ENCODE measurements around the gene MYO9B. TPM values are rescaled to one million over a fixed set of nuclear protein-coding genes. Genes with fewer than 3 reads are reported as not detected.

The MYO9B gene
- total and polyA plus RNA-seq, 2 of the 13 experiments (the other 11 are each of a cell fraction or from before 2014, with no cell fraction given): 18.0 to 18.3 TPM

DNA sequence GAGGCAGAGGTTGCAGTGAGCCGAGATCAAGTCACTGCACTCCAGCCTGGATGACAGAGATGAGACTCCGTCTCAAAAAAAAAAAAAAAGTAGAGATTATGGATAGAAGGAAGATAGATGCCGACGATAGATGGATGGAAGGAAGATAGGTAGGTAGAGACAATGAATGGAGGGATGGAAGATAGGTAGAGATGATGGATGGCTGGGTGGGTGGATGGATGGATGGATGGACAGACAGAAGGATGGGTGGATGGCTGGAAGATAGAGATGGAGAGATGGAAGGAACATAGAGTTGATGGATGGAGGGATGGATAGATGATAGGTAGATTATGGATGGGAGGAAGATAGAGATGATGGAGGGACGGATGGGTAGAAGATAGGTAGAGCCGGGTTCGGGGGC lies 121.0 kb downstream of the MYO9B start:
- POLR2A ChIA-PET: no interaction called here
- TF ChIP-seq, protein P1, sequence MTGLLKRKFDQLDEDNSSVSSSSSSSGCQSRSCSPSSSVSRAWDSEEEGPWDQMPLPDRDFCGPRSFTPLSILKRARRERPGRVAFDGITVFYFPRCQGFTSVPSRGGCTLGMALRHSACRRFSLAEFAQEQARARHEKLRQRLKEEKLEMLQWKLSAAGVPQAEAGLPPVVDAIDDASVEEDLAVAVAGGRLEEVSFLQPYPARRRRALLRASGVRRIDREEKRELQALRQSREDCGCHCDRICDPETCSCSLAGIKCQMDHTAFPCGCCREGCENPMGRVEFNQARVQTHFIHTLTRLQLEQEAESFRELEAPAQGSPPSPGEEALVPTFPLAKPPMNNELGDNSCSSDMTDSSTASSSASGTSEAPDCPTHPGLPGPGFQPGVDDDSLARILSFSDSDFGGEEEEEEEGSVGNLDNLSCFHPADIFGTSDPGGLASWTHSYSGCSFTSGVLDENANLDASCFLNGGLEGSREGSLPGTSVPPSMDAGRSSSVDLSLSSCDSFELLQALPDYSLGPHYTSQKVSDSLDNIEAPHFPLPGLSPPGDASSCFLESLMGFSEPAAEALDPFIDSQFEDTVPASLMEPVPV (CRISPR knock-in tag; IDR thresholded peaks at IDR 0.05): no peak
- TF ChIP-seq, protein P2, sequence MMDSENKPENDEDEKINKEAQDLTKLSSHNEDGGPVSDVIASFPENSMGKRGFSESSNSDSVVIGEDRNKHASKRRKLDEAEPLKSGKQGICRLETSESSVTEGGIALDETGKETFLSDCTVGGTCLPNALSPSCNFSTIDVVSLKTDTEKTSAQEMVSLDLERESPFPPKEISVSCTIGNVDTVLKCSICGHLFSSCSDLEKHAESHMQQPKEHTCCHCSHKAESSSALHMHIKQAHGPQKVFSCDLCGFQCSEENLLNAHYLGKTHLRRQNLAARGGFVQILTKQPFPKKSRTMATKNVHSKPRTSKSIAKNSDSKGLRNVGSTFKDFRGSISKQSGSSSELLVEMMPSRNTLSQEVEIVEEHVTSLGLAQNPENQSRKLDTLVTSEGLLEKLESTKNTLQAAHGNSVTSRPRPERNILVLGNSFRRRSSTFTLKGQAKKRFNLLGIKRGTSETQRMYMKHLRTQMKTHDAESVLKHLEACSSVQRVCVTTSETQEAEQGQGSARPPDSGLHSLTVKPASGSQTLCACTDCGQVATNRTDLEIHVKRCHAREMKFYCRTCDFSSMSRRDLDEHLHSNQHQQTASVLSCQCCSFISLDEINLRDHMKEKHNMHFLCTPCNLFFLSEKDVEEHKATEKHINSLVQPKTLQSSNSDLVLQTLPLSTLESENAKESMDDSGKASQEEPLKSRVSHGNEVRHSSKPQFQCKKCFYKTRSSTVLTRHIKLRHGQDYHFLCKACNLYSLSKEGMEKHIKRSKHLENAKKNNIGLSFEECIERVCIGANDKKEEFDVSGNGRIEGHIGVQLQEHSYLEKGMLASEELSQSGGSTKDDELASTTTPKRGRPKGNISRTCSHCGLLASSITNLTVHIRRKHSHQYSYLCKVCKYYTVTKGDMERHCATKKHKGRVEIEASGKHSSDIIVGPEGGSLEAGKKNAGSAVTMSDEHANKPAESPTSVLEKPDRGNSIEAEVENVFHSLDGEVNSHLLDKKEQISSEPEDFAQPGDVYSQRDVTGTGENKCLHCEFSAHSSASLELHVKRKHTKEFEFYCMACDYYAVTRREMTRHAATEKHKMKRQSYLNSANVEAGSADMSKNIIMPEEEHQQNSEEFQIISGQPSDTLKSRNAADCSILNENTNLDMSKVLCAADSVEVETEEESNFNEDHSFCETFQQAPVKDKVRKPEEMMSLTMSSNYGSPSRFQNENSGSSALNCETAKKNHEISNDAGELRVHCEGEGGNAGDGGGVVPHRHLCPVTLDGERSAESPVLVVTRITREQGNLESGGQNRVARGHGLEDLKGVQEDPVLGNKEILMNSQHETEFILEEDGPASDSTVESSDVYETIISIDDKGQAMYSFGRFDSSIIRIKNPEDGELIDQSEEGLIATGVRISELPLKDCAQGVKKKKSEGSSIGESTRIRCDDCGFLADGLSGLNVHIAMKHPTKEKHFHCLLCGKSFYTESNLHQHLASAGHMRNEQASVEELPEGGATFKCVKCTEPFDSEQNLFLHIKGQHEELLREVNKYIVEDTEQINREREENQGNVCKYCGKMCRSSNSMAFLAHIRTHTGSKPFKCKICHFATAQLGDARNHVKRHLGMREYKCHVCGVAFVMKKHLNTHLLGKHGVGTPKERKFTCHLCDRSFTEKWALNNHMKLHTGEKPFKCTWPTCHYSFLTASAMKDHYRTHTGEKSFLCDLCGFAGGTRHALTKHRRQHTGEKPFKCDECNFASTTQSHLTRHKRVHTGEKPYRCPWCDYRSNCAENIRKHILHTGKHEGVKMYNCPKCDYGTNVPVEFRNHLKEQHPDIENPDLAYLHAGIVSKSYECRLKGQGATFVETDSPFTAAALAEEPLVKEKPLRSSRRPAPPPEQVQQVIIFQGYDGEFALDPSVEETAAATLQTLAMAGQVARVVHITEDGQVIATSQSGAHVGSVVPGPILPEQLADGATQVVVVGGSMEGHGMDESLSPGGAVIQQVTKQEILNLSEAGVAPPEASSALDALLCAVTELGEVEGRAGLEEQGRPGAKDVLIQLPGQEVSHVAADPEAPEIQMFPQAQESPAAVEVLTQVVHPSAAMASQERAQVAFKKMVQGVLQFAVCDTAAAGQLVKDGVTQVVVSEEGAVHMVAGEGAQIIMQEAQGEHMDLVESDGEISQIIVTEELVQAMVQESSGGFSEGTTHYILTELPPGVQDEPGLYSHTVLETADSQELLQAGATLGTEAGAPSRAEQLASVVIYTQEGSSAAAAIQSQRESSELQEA (CRISPR knock-in tag; IDR thresholded peaks at IDR 0.05; ENCODE audit: not compliant biosample characterization): no peak
- no peak for TF ChIP-seq TOE1 (CRISPR knock-in tag; IDR thresholded peaks at IDR 0.05)
- no peak for TF ChIP-seq REXO4 (CRISPR knock-in tag; IDR thresholded peaks at IDR 0.05; ENCODE audit: borderline replicate concordance)
- no peak for TF ChIP-seq ARNT (IDR thresholded peaks at IDR 0.05)
- no peak for TF ChIP-seq SP4 (CRISPR knock-in tag; IDR thresholded peaks at IDR 0.05)
- TF ChIP-seq ZNF768 (CRISPR knock-in tag; IDR thresholded peaks at IDR 0.05): no peak
- TF ChIP-seq ZKSCAN1 (IDR thresholded peaks at IDR 0.05; ENCODE audit: low read length): no peak
- no peak for TF ChIP-seq ZNF773 (CRISPR knock-in tag; IDR thresholded peaks at IDR 0.05; ENCODE audit: borderline replicate concordance)
- TF ChIP-seq ZKSCAN5 (CRISPR knock-in tag; IDR thresholded peaks at IDR 0.05): no peak
- no peak for TF ChIP-seq ADNP (CRISPR knock-in tag; IDR thresholded peaks at IDR 0.05)
- no peak for TF ChIP-seq ZFP37 (CRISPR knock-in tag; IDR thresholded peaks at IDR 0.05; ENCODE audit: borderline replicate concordance)
- H3K36me3 ChIP-seq (replicated peaks in 1 of 2; ENCODE audit: control insufficient read depth in 1 of 2, insufficient read depth in 2 of 2, low read length in 2 of 2): peaks cover 11 to 13% of the 10 kb centered on the region in 2 experiments; a peak in 4 of 5 replicates
- H3K4me3 ChIP-seq (replicated peaks in 1 of 3; ENCODE audit: insufficient read depth in 1 of 3, low read depth in 2 of 3, low read length in 3 of 3): no peak overlapping the region
- no TSS peak for BruUV-seq (replicated peaks)
- H3K79me2 ChIP-seq (ENCODE audit: insufficient read depth, low read length): no peaks in the 10 kb centered on the region
- CTCF ChIA-PET (ENCODE audit: low intra/inter-chr PET ratio, low total read pairs): no interaction called here
- H3K27ac ChIP-seq (ENCODE audit: extremely low read length, insufficient read depth, low read length): no peak overlapping the region
- peaks cover 20% of the 10 kb centered on the region for H3K4me1 ChIP-seq (ENCODE audit: insufficient read depth, low read length)
- no peaks in the 10 kb centered on the region for H3K27me3 ChIP-seq (ENCODE audit: control insufficient read depth in 1 of 2, insufficient read depth in 2 of 2, low read length in 2 of 2)
- ATAC-seq (no peak), DNase-seq (ENCODE audit: low spot score) (no peak), FAIRE-seq (no peak)
- in situ Hi-C loops (cut with HindIII; ENCODE audit: extremely low pct_ligation_motif_present, low pct_unique_long_range_greater_than_20kb): no loop called here
- H4K20me1 ChIP-seq (ENCODE audit: insufficient read depth, low read length): no peaks in the 10 kb centered on the region
- 97% methylated on average over 7 of the region's 7 CpGs for WGBS (ENCODE audit: low lambda C conversion rate)
- H3K4me2 ChIP-seq (ENCODE audit: low read depth, low read length): no peak overlapping the region
- H3K9me3 ChIP-seq (ENCODE audit: low read length): no peaks in the 10 kb centered on the region
- no peak overlapping the region for H3K9ac ChIP-seq (ENCODE audit: insufficient read depth, low read depth, low read length)
- intact Hi-C loops (cut with micrococcal nuclease; ENCODE audit: unreplicated experiment): no loop called here
- H2AFZ ChIP-seq (ENCODE audit: low read length): no peak overlapping the region
